HepG2 (cell line): ENCODE measurements around the gene DMAP1. TPM values are rescaled to one million over a fixed set of nuclear protein-coding genes. Genes with fewer than 3 reads are reported as not detected.

Experiments
- ELF1 ChIP-seq: sonication (generic); formaldehyde crosslinking; IDR thresholded peaks from 2 replicates; pipeline ENCODE4 v1.4.0; 2020; ENCODE audit warnings: missing genetic modification reagents
- FIP1L1 ChIP-seq: fragments of 200-400 bp; formaldehyde crosslinking; IDR thresholded peaks from 2 replicates; pipeline ENCODE4 v1.6.1; 2018; ENCODE audit warnings: low read depth, mild to moderate bottlenecking, low read length, moderate library complexity, borderline replicate concordance; ENCODE audit not compliant: insufficient read depth
- ZBTB20 ChIP-seq: sonication (generic); formaldehyde crosslinking; IDR thresholded peaks from 2 replicates; pipeline ENCODE4 v1.8.1; 2023; ENCODE audit warnings: missing genetic modification reagents, low read depth, mild to moderate bottlenecking, borderline replicate concordance
- ZNF121 ChIP-seq: sonication (generic); formaldehyde crosslinking; IDR thresholded peaks from 2 replicates; pipeline ENCODE4 v1.5.0; 2020; ENCODE audit warnings: mild to moderate bottlenecking, missing genetic modification reagents
- ZNF124 ChIP-seq: sonication (generic); formaldehyde crosslinking; IDR thresholded peaks from 2 replicates; pipeline ENCODE4 v1.4.0; 2020; ENCODE audit warnings: missing genetic modification reagents
- polyA plus RNA-seq, 8 experiments: library from polyadenylated mRNA; depleted of rRNA in 3 of 8; stranded (reverse) in 7 of 8; unstranded in 1 of 8; fragments of >200 nt; fragmentation: Illumina TruSeq in 4 of 8; extraction: Trizol in 4 of 8; gene quantifications; 2 replicates each; pipeline versions ENCODE4 v1.2.1 to v1.2.3, GENCODE V29; 2011 to 2016; ENCODE audit warnings: low read depth in 4 of 8, missing spikeins in 1 of 8, mixed read lengths in 1 of 8; ENCODE audit not compliant: insufficient read depth in 1 of 8
- total RNA-seq, 5 experiments: library from RNA; depleted of rRNA; stranded (reverse); fragments of >200 nt; fragmentation: Illumina TruSeq; extraction: Trizol; gene quantifications; 2 replicates each; pipeline ENCODE4 v1.2.3, GENCODE V29; 2016; ENCODE audit warnings: low read depth in 1 of 5
- TF ChIP-seq, protein P1 (sequence below): fragments of 450-650 bp; IDR thresholded peaks from 2 replicates; pipeline ENCODE4 v1.6.1; 2016
- TF ChIP-seq, protein P2 (sequence below): sonication (generic); formaldehyde crosslinking; IDR thresholded peaks from 2 replicates; pipeline ENCODE4 v1.4.0; 2020; ENCODE audit warnings: missing genetic modification reagents
- TF ChIP-seq, protein P3 (sequence below), 2 experiments: sonication (generic) in 1 of 2; formaldehyde crosslinking in 1 of 2; IDR thresholded peaks; 2 replicates each; pipeline versions ENCODE4 v1.6.1 to v1.9.0; 2014 to 2022; ENCODE audit warnings: antibody characterized with exemption in 1 of 2, borderline replicate concordance in 1 of 2, inconsistent platforms in 1 of 2, low read depth in 1 of 2, missing genetic modification reagents in 1 of 2
- TF ChIP-seq, protein P4 (sequence below): sonication (generic); formaldehyde crosslinking; IDR thresholded peaks from 2 replicates; pipeline ENCODE4 v1.8.0; 2022; ENCODE audit warnings: missing genetic modification reagents, mild to moderate bottlenecking, borderline replicate concordance

Gene DMAP1
- total and polyA plus RNA-seq, 2 of the 13 experiments (the other 11 are each of a cell fraction or from before 2014, with no cell fraction given) = 17.6 to 32.7 TPM

DNA sequence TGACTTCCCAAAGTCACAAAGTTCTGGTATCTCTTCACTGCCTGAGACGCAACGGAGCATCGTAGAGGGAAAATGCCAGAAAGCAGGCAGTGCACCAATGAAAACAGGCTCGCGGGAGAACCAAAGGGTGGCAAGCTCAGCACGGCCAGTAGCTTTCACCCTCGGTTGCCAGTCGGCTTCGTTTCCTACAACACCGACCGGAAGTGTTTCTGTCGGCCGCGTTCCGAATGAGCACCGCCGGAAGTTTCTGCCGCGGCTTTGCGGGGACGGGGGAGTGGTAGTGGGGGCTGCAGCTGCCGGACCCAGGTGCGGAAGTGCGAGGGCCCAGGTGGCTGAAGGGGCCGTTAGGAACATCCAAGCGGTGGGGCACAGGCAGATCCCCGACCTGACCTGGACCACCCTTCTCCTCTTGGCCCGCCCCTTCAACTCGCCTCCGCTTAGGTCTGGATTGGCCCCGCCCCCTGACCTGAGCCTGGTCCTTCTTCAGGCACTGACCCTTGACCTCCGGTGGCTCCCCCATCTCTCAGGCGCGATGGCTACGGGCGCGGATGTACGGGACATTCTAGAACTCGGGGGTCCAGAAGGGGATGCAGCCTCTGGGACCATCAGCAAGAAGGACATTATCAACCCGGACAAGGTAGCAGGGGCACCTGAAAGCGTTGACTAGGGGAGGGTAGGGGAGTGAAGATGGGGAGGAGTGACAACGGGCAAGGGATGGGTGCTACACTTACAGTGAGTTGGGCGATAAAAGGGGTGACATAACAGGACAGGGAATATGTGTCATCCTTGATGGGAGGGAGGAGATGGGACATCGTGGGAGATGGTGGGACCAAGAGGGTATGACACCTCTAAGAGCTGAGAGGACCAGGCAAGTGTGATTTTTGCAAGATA is at the start of gene DMAP1 (continued):
- TF ChIP-seq, protein P1, sequence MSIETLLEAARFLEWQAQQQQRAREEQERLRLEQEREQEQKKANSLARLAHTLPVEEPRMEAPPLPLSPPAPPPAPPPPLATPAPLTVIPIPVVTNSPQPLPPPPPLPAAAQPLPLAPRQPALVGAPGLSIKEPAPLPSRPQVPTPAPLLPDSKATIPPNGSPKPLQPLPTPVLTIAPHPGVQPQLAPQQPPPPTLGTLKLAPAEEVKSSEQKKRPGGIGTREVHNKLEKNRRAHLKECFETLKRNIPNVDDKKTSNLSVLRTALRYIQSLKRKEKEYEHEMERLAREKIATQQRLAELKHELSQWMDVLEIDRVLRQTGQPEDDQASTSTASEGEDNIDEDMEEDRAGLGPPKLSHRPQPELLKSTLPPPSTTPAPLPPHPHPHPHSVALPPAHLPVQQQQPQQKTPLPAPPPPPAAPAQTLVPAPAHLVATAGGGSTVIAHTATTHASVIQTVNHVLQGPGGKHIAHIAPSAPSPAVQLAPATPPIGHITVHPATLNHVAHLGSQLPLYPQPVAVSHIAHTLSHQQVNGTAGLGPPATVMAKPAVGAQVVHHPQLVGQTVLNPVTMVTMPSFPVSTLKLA = no peak
- TF ChIP-seq, protein P2, sequence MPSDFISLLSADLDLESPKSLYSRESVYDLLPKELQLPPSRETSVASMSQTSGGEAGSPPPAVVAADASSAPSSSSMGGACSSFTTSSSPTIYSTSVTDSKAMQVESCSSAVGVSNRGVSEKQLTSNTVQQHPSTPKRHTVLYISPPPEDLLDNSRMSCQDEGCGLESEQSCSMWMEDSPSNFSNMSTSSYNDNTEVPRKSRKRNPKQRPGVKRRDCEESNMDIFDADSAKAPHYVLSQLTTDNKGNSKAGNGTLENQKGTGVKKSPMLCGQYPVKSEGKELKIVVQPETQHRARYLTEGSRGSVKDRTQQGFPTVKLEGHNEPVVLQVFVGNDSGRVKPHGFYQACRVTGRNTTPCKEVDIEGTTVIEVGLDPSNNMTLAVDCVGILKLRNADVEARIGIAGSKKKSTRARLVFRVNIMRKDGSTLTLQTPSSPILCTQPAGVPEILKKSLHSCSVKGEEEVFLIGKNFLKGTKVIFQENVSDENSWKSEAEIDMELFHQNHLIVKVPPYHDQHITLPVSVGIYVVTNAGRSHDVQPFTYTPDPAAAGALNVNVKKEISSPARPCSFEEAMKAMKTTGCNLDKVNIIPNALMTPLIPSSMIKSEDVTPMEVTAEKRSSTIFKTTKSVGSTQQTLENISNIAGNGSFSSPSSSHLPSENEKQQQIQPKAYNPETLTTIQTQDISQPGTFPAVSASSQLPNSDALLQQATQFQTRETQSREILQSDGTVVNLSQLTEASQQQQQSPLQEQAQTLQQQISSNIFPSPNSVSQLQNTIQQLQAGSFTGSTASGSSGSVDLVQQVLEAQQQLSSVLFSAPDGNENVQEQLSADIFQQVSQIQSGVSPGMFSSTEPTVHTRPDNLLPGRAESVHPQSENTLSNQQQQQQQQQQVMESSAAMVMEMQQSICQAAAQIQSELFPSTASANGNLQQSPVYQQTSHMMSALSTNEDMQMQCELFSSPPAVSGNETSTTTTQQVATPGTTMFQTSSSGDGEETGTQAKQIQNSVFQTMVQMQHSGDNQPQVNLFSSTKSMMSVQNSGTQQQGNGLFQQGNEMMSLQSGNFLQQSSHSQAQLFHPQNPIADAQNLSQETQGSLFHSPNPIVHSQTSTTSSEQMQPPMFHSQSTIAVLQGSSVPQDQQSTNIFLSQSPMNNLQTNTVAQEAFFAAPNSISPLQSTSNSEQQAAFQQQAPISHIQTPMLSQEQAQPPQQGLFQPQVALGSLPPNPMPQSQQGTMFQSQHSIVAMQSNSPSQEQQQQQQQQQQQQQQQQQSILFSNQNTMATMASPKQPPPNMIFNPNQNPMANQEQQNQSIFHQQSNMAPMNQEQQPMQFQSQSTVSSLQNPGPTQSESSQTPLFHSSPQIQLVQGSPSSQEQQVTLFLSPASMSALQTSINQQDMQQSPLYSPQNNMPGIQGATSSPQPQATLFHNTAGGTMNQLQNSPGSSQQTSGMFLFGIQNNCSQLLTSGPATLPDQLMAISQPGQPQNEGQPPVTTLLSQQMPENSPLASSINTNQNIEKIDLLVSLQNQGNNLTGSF (CRISPR knock-in tag) = peak; percentile 58; the same call in 1 of the 2 replicates
- TF ChIP-seq, protein P3, sequence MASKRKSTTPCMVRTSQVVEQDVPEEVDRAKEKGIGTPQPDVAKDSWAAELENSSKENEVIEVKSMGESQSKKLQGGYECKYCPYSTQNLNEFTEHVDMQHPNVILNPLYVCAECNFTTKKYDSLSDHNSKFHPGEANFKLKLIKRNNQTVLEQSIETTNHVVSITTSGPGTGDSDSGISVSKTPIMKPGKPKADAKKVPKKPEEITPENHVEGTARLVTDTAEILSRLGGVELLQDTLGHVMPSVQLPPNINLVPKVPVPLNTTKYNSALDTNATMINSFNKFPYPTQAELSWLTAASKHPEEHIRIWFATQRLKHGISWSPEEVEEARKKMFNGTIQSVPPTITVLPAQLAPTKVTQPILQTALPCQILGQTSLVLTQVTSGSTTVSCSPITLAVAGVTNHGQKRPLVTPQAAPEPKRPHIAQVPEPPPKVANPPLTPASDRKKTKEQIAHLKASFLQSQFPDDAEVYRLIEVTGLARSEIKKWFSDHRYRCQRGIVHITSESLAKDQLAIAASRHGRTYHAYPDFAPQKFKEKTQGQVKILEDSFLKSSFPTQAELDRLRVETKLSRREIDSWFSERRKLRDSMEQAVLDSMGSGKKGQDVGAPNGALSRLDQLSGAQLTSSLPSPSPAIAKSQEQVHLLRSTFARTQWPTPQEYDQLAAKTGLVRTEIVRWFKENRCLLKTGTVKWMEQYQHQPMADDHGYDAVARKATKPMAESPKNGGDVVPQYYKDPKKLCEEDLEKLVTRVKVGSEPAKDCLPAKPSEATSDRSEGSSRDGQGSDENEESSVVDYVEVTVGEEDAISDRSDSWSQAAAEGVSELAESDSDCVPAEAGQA (IDR thresholded peaks at IDR 0.05; ENCODE audit: low read depth) = peak; percentile 90
- TF ChIP-seq, protein P3 (CRISPR knock-in tag; IDR thresholded peaks at IDR 0.05; ENCODE audit: borderline replicate concordance) = 0 out of 2 replicates have a peak, but pooled peaks have one; percentile 79
- TF ChIP-seq ZNF124 (CRISPR knock-in tag) (peak; percentile 90; the same call in 1 of the 2 replicates), ZNF121 (CRISPR knock-in tag) (peak; percentile 53; the same call in 1 of the 2 replicates), FIP1L1 (no peak), ELF1 (CRISPR knock-in tag) (peak; percentile 87), ZBTB20 (CRISPR knock-in tag) (0 out of 2 replicates have a peak, but pooled peaks have one; percentile 21)
- TF ChIP-seq, protein P4, sequence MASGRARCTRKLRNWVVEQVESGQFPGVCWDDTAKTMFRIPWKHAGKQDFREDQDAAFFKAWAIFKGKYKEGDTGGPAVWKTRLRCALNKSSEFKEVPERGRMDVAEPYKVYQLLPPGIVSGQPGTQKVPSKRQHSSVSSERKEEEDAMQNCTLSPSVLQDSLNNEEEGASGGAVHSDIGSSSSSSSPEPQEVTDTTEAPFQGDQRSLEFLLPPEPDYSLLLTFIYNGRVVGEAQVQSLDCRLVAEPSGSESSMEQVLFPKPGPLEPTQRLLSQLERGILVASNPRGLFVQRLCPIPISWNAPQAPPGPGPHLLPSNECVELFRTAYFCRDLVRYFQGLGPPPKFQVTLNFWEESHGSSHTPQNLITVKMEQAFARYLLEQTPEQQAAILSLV (CRISPR knock-in tag) = peak; percentile 58; the same call in 1 of the 2 replicates
